ENCODE results near the gene RXRA. TPM values are rescaled to one million over a fixed set of nuclear protein-coding genes. Genes with fewer than 3 reads are reported as not detected.
A peak's percentile ranks its signal among the peaks of the same experiment; 100 is the strongest.

Gene RXRA
- total RNA-seq, 1 donor from 2014 or later, result 49.4 TPM

DNA sequence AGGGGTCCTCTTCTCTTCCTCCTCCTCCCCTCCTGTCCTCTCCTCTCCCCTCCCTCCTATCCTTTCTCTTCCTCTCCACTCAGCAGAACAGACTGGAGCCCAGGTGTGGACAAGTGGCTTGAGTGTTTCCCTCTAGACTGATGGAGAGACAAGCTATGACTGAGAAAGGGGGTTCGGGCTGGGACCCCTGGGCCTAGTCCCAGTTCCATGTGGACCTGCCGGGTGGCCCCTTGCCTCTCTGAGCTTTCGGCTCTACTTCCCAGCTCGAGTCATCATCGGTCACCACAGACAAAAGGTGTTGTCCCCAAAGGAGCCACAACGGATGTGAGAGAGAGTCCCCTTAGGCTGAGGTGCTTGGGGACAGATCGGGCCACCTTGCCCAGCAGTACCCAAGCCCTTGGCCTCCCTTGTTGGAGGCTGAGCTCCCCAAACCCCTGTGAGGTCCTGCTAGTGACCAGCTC lies 3.4 kb upstream of the RXRA start:
- no peak for DNase-seq (ENCODE audit: extremely low spot score in 2 of 2)
- Histone ChIP-seq H3K4me3 (no peak overlapping the region), H3K27ac (peak overlapping the region; percentile 98), H3K9me3 (no peaks in the 10 kb centered on the region), H3K36me3 (no peaks in the 10 kb centered on the region), H3K27me3 (no peaks in the 10 kb centered on the region), H3K4me1 (peaks cover 27% of the 10 kb centered on the region)
- intact Hi-C loops (cut with DNase I), result no loop called here
- TF ChIP-seq, protein P1, sequence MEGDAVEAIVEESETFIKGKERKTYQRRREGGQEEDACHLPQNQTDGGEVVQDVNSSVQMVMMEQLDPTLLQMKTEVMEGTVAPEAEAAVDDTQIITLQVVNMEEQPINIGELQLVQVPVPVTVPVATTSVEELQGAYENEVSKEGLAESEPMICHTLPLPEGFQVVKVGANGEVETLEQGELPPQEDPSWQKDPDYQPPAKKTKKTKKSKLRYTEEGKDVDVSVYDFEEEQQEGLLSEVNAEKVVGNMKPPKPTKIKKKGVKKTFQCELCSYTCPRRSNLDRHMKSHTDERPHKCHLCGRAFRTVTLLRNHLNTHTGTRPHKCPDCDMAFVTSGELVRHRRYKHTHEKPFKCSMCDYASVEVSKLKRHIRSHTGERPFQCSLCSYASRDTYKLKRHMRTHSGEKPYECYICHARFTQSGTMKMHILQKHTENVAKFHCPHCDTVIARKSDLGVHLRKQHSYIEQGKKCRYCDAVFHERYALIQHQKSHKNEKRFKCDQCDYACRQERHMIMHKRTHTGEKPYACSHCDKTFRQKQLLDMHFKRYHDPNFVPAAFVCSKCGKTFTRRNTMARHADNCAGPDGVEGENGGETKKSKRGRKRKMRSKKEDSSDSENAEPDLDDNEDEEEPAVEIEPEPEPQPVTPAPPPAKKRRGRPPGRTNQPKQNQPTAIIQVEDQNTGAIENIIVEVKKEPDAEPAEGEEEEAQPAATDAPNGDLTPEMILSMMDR (IDR thresholded peaks at IDR 0.05), result no peak
- TF ChIP-seq POLR2AphosphoS5 (IDR thresholded peaks at IDR 0.05; ENCODE audit: insufficient read depth in 1 of 2, low read depth in 1 of 2) (no peak), POLR2A (IDR thresholded peaks at IDR 0.05) (no peak)

DNA sequence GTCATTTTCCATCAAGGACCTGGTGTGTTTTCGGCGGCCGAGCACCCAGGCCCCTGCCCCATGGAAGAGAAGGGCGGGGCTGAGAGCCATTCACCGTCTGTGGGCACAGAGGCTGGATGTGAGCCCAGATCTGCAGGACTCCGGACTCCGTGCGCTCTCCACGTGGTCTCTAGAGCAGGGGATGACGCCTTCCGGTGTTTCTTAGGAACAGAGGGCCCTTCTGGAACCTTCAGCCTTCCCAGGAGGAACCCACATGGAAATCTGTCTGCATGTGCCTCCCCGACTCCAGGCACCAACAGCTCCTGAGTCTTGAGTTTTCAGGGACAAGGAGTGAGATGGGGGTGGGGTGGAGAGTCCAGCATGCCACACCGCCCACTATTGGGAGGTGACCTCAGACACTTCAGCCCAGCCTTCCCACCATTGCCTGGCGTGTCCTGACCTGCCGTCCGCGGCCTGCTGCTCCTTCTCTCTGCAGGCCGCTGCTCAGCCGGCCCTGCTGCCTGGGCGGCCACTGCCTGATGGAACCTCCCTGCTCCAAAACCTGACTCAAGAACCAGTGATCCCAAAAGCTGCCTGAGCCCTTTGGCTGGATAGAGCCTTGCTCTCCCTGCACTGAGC lies 2.4 kb upstream of the RXRA start:
- Histone ChIP-seq H3K4me3 (no peak overlapping the region), H3K27me3 (no peaks in the 10 kb centered on the region), H3K4me1 (peaks cover 36% of the 10 kb centered on the region), H3K36me3 (no peaks in the 10 kb centered on the region), H3K27ac (peak overlapping the region; percentile 98), H3K9me3 (no peaks in the 10 kb centered on the region)
- TF ChIP-seq POLR2AphosphoS5 (IDR thresholded peaks at IDR 0.05; ENCODE audit: insufficient read depth in 1 of 2, low read depth in 1 of 2), result peak in 1 of 2 donors; percentile 40
- TF ChIP-seq, protein P1 (IDR thresholded peaks at IDR 0.05), result no peak
- intact Hi-C loops (cut with DNase I), result no loop called here
- no peak for DNase-seq (ENCODE audit: extremely low spot score in 2 of 2)

DNA sequence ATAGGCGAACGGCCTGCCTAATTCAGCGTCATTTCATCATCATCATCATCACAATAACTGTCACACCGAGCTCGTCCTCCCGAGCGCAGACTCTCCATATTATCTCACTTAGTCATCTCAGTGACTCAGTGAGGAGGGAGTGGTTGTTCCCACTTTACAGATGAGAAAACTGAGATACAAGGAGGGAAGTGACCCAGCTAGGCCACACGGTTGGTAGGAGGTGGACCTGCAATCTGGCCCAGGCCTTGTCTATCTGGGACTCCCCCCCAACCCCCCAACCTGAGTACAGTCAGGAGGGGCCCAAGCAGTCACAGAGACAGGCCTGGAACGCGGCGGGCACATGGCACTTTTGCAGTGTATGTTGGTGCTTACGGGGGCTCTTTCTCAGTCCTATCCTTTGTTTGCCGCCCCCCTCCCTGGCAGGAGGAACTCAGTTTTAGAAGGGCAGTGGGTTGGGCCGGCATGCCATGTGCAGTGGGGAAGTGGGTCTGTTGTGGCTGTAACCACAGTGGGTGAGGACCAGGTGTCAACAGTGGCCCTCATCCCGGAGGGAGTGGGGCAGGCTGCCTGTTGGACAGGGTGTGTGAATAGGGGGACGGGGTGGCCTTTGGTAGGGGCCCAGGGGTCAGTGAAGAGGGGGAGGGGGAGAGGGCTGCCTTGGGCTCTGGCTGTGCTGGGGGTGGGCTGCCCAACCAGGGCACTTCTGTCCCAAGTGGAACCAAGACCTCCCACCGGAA lies 1.7 kb upstream of the RXRA start:
- intact Hi-C loops (cut with DNase I), result loop anchor here (5.0 kb wide), 2 partner anchors 108 to 152 kb away; no protein-coding TSS in a partner anchor
- Histone ChIP-seq H3K27ac (peak overlapping the region; percentile 98), H3K4me3 (peak overlapping the region; percentile 73 to 77), H3K9me3 (no peaks in the 10 kb centered on the region), H3K36me3 (no peaks in the 10 kb centered on the region), H3K27me3 (no peaks in the 10 kb centered on the region), H3K4me1 (peaks cover 42% of the 10 kb centered on the region)
- no peak for TF ChIP-seq POLR2AphosphoS5 (IDR thresholded peaks at IDR 0.05; ENCODE audit: insufficient read depth in 1 of 2, low read depth in 1 of 2)
- no peak for TF ChIP-seq POLR2A (IDR thresholded peaks at IDR 0.05)
- TF ChIP-seq, protein P1 (IDR thresholded peaks at IDR 0.05), result no peak
- no peak for DNase-seq (ENCODE audit: extremely low spot score in 2 of 2)

DNA sequence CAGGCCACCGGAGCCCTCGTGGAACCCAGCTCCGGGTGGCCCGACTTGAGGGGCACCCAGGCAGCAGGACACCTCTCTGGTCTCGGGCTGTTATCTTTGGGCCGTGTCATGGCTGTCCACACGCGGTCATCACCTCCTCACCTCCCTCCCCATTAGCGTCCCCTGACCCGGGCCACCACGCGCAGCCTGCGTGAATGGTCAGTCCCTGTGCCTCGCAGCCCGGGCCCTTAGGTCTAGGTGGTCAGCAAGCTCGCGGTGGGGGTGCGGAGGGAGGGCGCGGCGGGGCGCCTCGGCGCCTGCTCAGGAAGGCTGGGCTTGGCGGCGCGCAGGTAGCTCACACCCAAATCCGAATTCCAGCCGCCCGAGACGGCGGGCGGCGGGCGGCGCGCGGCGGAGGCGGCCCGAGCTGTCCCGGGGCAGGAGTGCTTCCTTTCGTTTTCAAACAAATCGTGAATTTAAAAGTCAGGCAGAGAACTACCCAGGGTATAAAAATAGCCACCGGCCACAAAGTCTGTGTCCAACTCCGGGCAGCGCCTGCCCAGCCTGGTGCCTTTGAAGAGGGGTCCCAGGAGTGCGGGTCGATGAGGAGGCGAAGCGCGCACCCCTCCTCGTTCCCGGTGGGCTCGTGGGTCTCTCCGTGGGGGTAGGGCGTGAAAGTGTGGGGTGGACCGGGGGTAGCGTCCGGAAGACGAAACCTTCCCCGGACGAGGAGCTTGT lies 1.0 kb upstream of the RXRA start:
- TF ChIP-seq, protein P1 (IDR thresholded peaks at IDR 0.05), result no peak
- TF ChIP-seq POLR2AphosphoS5 (IDR thresholded peaks at IDR 0.05; ENCODE audit: insufficient read depth in 1 of 2, low read depth in 1 of 2) (peak in 1 of 2 donors; percentile 61), POLR2A (IDR thresholded peaks at IDR 0.05) (no peak)
- H3K27me3 ChIP-seq, result no peaks in the 10 kb centered on the region
- H3K9me3 ChIP-seq, result no peaks in the 10 kb centered on the region
- H3K36me3 ChIP-seq, result no peaks in the 10 kb centered on the region
- peaks cover 50% of the 10 kb centered on the region for H3K4me1 ChIP-seq
- H3K27ac ChIP-seq, result peak overlapping the region; percentile 98
- H3K4me3 ChIP-seq, result peak overlapping the region; percentile 73 to 77
- intact Hi-C loops (cut with DNase I), result loop anchor here (5.0 kb wide), 2 partner anchors 107 to 153 kb away; no protein-coding TSS in a partner anchor
- no peak for DNase-seq (ENCODE audit: extremely low spot score in 2 of 2)

Data from vagina (tissue), 2 donors.